NB4 (cell line): ENCODE measurements around the gene ROBO1.

Source experiments
- DNase-seq: peaks from one replicate; pipeline ENCODE4 v3.0.0; 2010; ENCODE audit warnings: low read depth
- H3K4me3 ChIP-seq: one replicate; pipeline ENCODE4 v1.5.1; 2011; ENCODE audit warnings: mild to moderate bottlenecking, low read depth, low read length, moderate library complexity
- CTCF ChIP-seq: IDR thresholded peaks from one replicate; pipeline ENCODE4 v1.5.1; 2012; ENCODE audit warnings: low read depth, low read length
- MAX ChIP-seq: IDR thresholded peaks from 2 replicates; pipeline ENCODE4 v1.6.1; 2011; ENCODE audit warnings: low read depth, low read length
- MYC ChIP-seq: IDR thresholded peaks from 2 replicates; pipeline ENCODE4 v1.6.1; 2011; ENCODE audit warnings: low read depth, low read length
- POLR2A ChIP-seq: IDR thresholded peaks from 2 replicates; pipeline ENCODE4 v1.6.1; 2011; ENCODE audit warnings: mild to moderate bottlenecking; ENCODE audit not compliant: insufficient read length; ENCODE audit errors: extremely low read depth

Gene ROBO1

GRCh38 chr3:78979028-78979427, 788.8 kb downstream of the ROBO1 start:
- H3K4me3 ChIP-seq = no peak overlapping the region
- DNase-seq = no peak
- TF ChIP-seq CTCF (no peak), MYC (no peak), POLR2A (no peak), MAX (no peak)

GRCh38 chr3:78978037-78978436, 789.8 kb downstream of the ROBO1 start:
- no peak overlapping the region for H3K4me3 ChIP-seq
- peak; percentile 1 for DNase-seq
- TF ChIP-seq MAX = no peak
- no peak for TF ChIP-seq CTCF

- no peak for TF ChIP-seq MYC
- no peak for TF ChIP-seq CTCF
- TF ChIP-seq POLR2A = no peak
- no peak for TF ChIP-seq MAX
- no peak for DNase-seq
- H3K4me3 ChIP-seq = no peak overlapping the region
Observed at GRCh38 chr3:78977073-78977472, 790.7 kb downstream of the ROBO1 start.

- no peak overlapping the region for H3K4me3 ChIP-seq
- no peak for TF ChIP-seq POLR2A
- TF ChIP-seq MAX = no peak
- no peak for TF ChIP-seq CTCF
- no peak for TF ChIP-seq MYC
- no peak for DNase-seq
Observed at GRCh38 chr3:78976200-78976599, 791.6 kb downstream of the ROBO1 start.

GRCh38 chr3:78974181-78974790, 793.5 kb downstream of the ROBO1 start:
- no peak for DNase-seq
- H3K4me3 ChIP-seq = no peak overlapping the region

More at GRCh38 chr3:78974181-78974790, 793.5 kb downstream of the ROBO1 start:
- TF ChIP-seq POLR2A = no peak
- TF ChIP-seq CTCF = no peak
- no peak for TF ChIP-seq MAX
- no peak for TF ChIP-seq MYC
